Measurements from ENCODE around the gene FAM81A.

DNA sequence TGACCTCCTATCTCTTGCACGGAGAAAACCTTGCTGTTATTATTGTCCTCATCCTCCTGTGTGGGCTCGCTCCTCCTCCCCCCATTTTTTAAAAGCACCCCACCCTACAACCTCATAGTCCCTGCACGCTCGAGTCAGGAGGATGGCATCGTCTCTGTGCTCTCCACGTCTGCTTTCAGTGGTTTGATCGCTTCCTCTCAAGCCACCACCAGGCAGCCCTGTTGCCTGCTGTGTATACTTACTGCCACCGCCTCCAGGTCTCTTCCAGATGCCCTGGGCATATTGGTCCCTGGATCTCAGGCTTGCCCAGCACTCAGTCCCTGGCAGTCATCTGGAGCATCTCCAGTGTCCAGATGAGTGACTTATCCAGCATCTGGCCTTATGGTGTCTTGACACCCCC, 131.5 kb downstream of the FAM81A start:
- TF ChIP-seq, protein P1, sequence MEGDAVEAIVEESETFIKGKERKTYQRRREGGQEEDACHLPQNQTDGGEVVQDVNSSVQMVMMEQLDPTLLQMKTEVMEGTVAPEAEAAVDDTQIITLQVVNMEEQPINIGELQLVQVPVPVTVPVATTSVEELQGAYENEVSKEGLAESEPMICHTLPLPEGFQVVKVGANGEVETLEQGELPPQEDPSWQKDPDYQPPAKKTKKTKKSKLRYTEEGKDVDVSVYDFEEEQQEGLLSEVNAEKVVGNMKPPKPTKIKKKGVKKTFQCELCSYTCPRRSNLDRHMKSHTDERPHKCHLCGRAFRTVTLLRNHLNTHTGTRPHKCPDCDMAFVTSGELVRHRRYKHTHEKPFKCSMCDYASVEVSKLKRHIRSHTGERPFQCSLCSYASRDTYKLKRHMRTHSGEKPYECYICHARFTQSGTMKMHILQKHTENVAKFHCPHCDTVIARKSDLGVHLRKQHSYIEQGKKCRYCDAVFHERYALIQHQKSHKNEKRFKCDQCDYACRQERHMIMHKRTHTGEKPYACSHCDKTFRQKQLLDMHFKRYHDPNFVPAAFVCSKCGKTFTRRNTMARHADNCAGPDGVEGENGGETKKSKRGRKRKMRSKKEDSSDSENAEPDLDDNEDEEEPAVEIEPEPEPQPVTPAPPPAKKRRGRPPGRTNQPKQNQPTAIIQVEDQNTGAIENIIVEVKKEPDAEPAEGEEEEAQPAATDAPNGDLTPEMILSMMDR (IDR thresholded peaks at IDR 0.05) = no peak
- no peak for TF ChIP-seq POLR2A (IDR thresholded peaks at IDR 0.05)
